Neural progenitor cell (in vitro differentiated cells): Measurements from ENCODE around the gene CACTIN. TPM values are rescaled to one million over a fixed set of nuclear protein-coding genes. Genes with fewer than 3 reads are reported as not detected.
"Not testable (repeated sequence)": the region's sequence is repeated elsewhere in the genome, so short reads cannot be mapped to it uniquely, and the experiment has no call there.

Experiments used
- DNase-seq: peaks from one replicate; pipeline ENCODE4 v3.0.0-alpha.2; 2016; ENCODE audit warnings: low spot score
- H2AFZ ChIP-seq: fragments of 200-600 bp; sonication (generic); replicated peaks from 2 replicates; pipeline ENCODE4 v1.6.1; 2016; ENCODE audit warnings: antibody characterized with exemption
- H3F3A ChIP-seq: fragments of 200-600 bp; sonication (generic); 2 replicates; pipeline ENCODE4 v1.6.1; 2016; ENCODE audit warnings: antibody characterized with exemption, low read depth
- H3K27ac ChIP-seq: fragments of 200-600 bp; sonication (generic); 2 replicates; pipeline ENCODE4 v1.5.1; 2016; ENCODE audit warnings: mild to moderate bottlenecking
- H3K27me3 ChIP-seq: fragments of 200-600 bp; sonication (generic); 2 replicates; pipeline ENCODE4 v1.6.1; 2016; ENCODE audit warnings: mild to moderate bottlenecking, moderate library complexity
- H3K36me3 ChIP-seq: fragments of 200-600 bp; sonication (generic); 2 replicates; pipeline ENCODE4 v1.5.1; 2016
- H3K4me1 ChIP-seq: fragments of 200-600 bp; sonication (generic); 2 replicates; pipeline ENCODE4 v1.6.1; 2016; ENCODE audit warnings: mixed run types
- H3K4me2 ChIP-seq: fragments of 200-600 bp; sonication (generic); 2 replicates; pipeline ENCODE4 v1.6.1; 2016
- H3K4me3 ChIP-seq: fragments of 200-600 bp; sonication (generic); 2 replicates; pipeline ENCODE4 v1.5.1; 2016
- H3K79me2 ChIP-seq: fragments of 200-600 bp; sonication (generic); 2 replicates; pipeline ENCODE4 v1.6.1; 2016; ENCODE audit warnings: low read depth
- H3K9ac ChIP-seq: fragments of 200-600 bp; sonication (generic); 2 replicates; pipeline ENCODE4 v1.6.1; 2016
- H3K9me3 ChIP-seq: fragments of 200-600 bp; sonication (generic); 2 replicates; pipeline ENCODE4 v1.5.1; 2016; ENCODE audit warnings: low read depth
- H4K20me1 ChIP-seq: fragments of 200-600 bp; sonication (generic); 2 replicates; pipeline ENCODE4 v1.6.1; 2016; ENCODE audit warnings: low read depth
- H3K27ac Mint-ChIP-seq: 3 replicates; pipeline ENCODE4 v1.8.0; 2021; ENCODE audit warnings: mixed read lengths
- H3K27me3 Mint-ChIP-seq: 2 replicates; pipeline ENCODE4 v1.8.0; 2022; ENCODE audit warnings: low read depth, mild to moderate bottlenecking, inconsistent platforms, moderate library complexity, mixed read lengths; ENCODE audit not compliant: insufficient read depth
- H3K36me3 Mint-ChIP-seq: 3 replicates; pipeline ENCODE4 v1.8.0; 2021; ENCODE audit warnings: mixed read lengths
- H3K4me1 Mint-ChIP-seq: 3 replicates; pipeline ENCODE4 v1.8.0; 2021; ENCODE audit warnings: mixed read lengths
- H3K4me3 Mint-ChIP-seq: 3 replicates; pipeline ENCODE4 v1.8.0; 2021; ENCODE audit warnings: mild to moderate bottlenecking, moderate library complexity, mixed read lengths
- H3K9me3 Mint-ChIP-seq: 3 replicates; pipeline ENCODE4 v1.8.0; 2020; ENCODE audit warnings: mixed read lengths
- EZH2 ChIP-seq: fragments of 200-600 bp; sonication (generic); IDR thresholded peaks from 2 replicates; pipeline ENCODE4 v1.6.1; 2017; ENCODE audit warnings: antibody characterized with exemption, mild to moderate bottlenecking, moderate library complexity
- EZH2phosphoT487 ChIP-seq: fragments of 200-600 bp; sonication (generic); IDR thresholded peaks from 2 replicates; pipeline ENCODE4 v1.6.1; 2017; ENCODE audit warnings: antibody characterized with exemption
- total RNA-seq: library from RNA; depleted of rRNA; stranded (reverse); fragments of >200 nt; gene quantifications from 2 replicates; pipeline ENCODE4 v1.2.3, GENCODE V29; 2015; ENCODE audit warnings: low replicate concordance
- TF ChIP-seq, protein P1 (sequence below): fragments of 200-600 bp; sonication (generic); IDR thresholded peaks from 2 replicates; pipeline ENCODE4 v1.5.1; 2017; ENCODE audit warnings: antibody characterized with exemption, mild to moderate bottlenecking

The CACTIN gene
- total RNA-seq, 1 donor from 2014 or later: 6.0 TPM

DNA sequence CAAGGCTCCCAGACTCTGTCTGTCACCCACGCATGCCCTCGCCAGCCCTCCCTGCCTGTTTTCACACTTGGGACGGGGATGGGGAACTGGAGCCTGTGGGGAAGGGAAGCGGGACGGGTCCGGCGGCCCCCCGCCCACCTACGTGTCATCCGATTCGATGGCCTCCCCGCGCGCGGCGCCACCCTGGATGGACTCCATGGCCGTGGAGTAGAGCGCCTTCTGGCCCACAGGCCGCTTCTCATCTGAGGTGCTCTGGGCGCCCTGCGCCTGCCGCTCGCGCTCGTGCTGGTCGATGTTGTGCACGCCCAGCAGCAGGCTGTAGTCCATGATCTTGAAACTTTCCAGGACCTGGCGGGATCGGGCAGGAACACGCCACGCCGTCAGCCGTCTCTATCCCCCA lies 25.1 kb upstream of the CACTIN start:
- H3K4me2 ChIP-seq: no peak overlapping the region
- DNase-seq: no peak
- H3K36me3 Mint-ChIP-seq: peaks cover 1% of the 10 kb centered on the region

DNA sequence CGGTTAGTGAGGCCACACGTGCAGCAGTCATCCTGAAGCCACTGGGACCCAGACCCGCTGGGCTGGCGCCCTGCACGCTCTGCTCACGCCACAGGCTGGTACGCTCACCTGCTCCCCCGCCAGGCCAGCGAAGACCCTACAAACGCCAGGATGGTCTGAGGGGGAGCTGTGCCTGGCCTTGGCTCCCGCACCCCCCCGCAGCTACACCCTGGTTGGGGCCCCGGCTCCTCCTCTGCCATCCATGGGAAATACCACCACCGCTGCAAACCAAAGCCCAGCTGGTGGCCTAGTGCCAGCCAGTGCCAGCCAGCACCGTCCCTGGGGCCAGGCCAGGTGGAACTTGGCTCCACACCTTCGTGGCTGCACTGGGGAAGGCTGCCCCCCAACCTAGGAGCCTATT lies 23.3 kb upstream of the CACTIN start:
- no peak overlapping the region for H3K4me2 ChIP-seq
- H3F3A ChIP-seq: no peaks in the 10 kb centered on the region
- peaks cover 14% of the 10 kb centered on the region for H4K20me1 ChIP-seq
- DNase-seq: no peak
- Mint-ChIP-seq H3K27me3 (peaks cover 4% of the 10 kb centered on the region), H3K4me1 (no peaks in the 10 kb centered on the region), H3K4me3 (no peak overlapping the region), H3K36me3 (peaks cover 1% of the 10 kb centered on the region), H3K9me3 (no peaks in the 10 kb centered on the region), H3K27ac (no peak overlapping the region)
- no peaks in the 10 kb centered on the region for H3K9me3 ChIP-seq
- H3K27me3 ChIP-seq: no peaks in the 10 kb centered on the region
- no peak overlapping the region for H2AFZ ChIP-seq
- no peaks in the 10 kb centered on the region for H3K36me3 ChIP-seq
- H3K27ac ChIP-seq: no peak overlapping the region
- TF ChIP-seq, protein P1, sequence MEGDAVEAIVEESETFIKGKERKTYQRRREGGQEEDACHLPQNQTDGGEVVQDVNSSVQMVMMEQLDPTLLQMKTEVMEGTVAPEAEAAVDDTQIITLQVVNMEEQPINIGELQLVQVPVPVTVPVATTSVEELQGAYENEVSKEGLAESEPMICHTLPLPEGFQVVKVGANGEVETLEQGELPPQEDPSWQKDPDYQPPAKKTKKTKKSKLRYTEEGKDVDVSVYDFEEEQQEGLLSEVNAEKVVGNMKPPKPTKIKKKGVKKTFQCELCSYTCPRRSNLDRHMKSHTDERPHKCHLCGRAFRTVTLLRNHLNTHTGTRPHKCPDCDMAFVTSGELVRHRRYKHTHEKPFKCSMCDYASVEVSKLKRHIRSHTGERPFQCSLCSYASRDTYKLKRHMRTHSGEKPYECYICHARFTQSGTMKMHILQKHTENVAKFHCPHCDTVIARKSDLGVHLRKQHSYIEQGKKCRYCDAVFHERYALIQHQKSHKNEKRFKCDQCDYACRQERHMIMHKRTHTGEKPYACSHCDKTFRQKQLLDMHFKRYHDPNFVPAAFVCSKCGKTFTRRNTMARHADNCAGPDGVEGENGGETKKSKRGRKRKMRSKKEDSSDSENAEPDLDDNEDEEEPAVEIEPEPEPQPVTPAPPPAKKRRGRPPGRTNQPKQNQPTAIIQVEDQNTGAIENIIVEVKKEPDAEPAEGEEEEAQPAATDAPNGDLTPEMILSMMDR: no peak
- no peak for TF ChIP-seq EZH2phosphoT487
- no peak for TF ChIP-seq EZH2
- no peak overlapping the region for H3K4me3 ChIP-seq
- no peaks in the 10 kb centered on the region for H3K79me2 ChIP-seq
- H3K9ac ChIP-seq: no peak overlapping the region
- H3K4me1 ChIP-seq: no peaks in the 10 kb centered on the region

More for the DNA sequence above, 25.1 kb upstream of the CACTIN start:
- no peaks in the 10 kb centered on the region for H3K4me1 Mint-ChIP-seq
- H3K4me1 ChIP-seq: no peaks in the 10 kb centered on the region
- H3K27ac ChIP-seq: no peak overlapping the region
- no peaks in the 10 kb centered on the region for H3K9me3 Mint-ChIP-seq
- H2AFZ ChIP-seq: no peak overlapping the region
- H3K27me3 Mint-ChIP-seq: peaks cover 4% of the 10 kb centered on the region
- no peak overlapping the region for H3K27ac Mint-ChIP-seq
- no peak overlapping the region for H3K4me3 Mint-ChIP-seq
- no peaks in the 10 kb centered on the region for H3K36me3 ChIP-seq
- no peaks in the 10 kb centered on the region for H3K79me2 ChIP-seq
- no peaks in the 10 kb centered on the region for H3K9me3 ChIP-seq
- no peaks in the 10 kb centered on the region for H3F3A ChIP-seq
- TF ChIP-seq, protein P1: no peak
- TF ChIP-seq EZH2 (no peak), EZH2phosphoT487 (no peak)
- H3K27me3 ChIP-seq: no peaks in the 10 kb centered on the region
- H3K9ac ChIP-seq: no peak overlapping the region
- peaks cover 11% of the 10 kb centered on the region for H4K20me1 ChIP-seq
- H3K4me3 ChIP-seq: no peak overlapping the region

GRCh38 chr19:3648037-3648905 lies 21.7 kb upstream of the CACTIN start:
- Histone ChIP-seq H4K20me1 (peaks cover 14% of the 10 kb centered on the region), H3K4me3 (no peak overlapping the region), H3K79me2 (no peaks in the 10 kb centered on the region), H3K4me1 (no peaks in the 10 kb centered on the region), H3K9ac (no peak overlapping the region), H3K27ac (no peak overlapping the region), H3K27me3 (no peaks in the 10 kb centered on the region), H3F3A (no peaks in the 10 kb centered on the region), H3K9me3 (no peaks in the 10 kb centered on the region), H2AFZ (no peak overlapping the region), H3K4me2 (no peak overlapping the region), H3K36me3 (no peaks in the 10 kb centered on the region)
- TF ChIP-seq EZH2 (no peak), EZH2phosphoT487 (no peak)
- TF ChIP-seq, protein P1: no peak
- no peaks in the 10 kb centered on the region for H3K4me1 Mint-ChIP-seq
- no peak for DNase-seq
- no peak overlapping the region for H3K4me3 Mint-ChIP-seq
- H3K36me3 Mint-ChIP-seq: peaks cover 1% of the 10 kb centered on the region
- peaks cover 2% of the 10 kb centered on the region for H3K27me3 Mint-ChIP-seq
- no peak overlapping the region for H3K27ac Mint-ChIP-seq
- no peaks in the 10 kb centered on the region for H3K9me3 Mint-ChIP-seq

GRCh38 chr19:3647102-3647501 lies 20.5 kb upstream of the CACTIN start:
- not testable (repeated sequence) for H2AFZ ChIP-seq, H3K9me3 Mint-ChIP-seq, H3K4me3 ChIP-seq

More at GRCh38 chr19:3647102-3647501, 20.5 kb upstream of the CACTIN start:
- not testable (repeated sequence) for DNase-seq, H3K4me1 ChIP-seq, H3F3A ChIP-seq, H3K4me3 Mint-ChIP-seq, H3K36me3 ChIP-seq, H3K4me1 Mint-ChIP-seq, H3K36me3 Mint-ChIP-seq, H3K27me3 Mint-ChIP-seq, H3K27me3 ChIP-seq, H3K4me2 ChIP-seq, H3K27ac Mint-ChIP-seq, H3K79me2 ChIP-seq, H3K9ac ChIP-seq, H3K9me3 ChIP-seq, H3K27ac ChIP-seq
- peaks cover 14% of the 10 kb centered on the region for H4K20me1 ChIP-seq
